GM15510 (cell line): Measurements from ENCODE around the gene POU2AF3.

Experiments used
- POLR2A ChIP-seq: IDR thresholded peaks from 3 replicates; pipeline ENCODE4 v1.6.1; 2011; ENCODE audit warnings: borderline replicate concordance; ENCODE audit not compliant: insufficient read length; ENCODE audit errors: extremely low read depth

POU2AF3 gene

DNA sequence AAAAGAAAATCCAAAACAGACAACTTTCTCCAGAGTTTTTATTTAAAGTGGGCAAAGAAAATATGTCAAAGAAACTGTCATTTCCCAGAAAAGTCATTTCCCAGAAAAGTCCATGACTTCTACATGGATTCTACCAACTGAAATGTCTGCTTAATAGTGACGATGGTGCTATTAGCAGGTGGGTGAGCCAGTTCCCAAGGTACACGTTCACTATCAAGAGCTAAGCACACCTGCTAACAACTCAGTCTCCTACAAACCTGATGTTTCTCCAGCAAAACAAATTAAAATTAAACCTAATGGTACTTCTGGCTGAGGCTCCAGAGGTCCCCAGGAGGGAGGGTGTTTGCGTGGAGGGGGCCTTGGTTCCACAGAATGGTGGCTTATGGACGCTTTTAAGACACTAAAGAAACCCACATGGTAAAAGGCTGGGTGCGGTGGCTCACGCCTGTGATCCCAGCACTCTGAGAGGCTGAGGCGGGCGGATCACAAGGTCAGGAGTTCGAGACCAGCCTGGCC is 53.9 kb downstream of the POU2AF3 start:
- no peak for TF ChIP-seq POLR2A

DNA sequence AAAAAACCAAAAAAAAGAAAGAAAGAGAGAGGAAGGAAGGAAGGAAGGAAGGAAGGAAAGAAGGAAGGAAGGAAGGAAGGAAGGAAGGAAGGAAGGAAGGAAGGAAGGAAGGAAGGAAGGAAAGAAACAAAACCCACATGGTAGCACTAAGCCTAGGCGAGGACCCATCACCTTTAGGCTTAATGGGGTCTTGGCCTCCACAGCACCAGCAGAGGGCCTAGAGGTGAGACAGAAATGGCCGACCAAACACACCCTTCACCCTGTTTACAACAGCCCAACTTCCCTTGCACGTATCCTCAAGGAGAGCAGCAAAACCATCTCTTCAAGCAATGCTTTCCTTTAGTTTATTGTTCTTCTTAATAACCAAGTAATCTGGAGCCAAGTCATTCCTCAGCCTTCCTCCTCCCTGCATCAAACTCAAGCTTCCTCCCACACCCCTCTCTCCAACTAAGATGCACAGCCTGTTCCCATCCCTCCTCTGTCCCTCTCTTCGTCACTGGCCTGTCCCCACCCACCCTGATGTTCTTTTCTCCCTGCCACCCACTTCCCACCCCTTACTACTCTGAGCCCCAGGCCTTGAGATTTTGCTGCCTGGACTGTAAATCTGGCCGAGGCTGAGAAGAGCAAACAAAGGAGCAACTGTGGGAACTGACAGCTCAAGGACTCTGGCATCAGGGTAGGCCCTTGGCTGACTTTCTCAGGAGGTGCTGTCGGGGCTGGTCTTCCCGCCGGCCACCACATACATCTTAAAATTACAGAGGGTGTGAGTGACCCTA is 54.8 kb downstream of the POU2AF3 start:
- TF ChIP-seq POLR2A, result peak; percentile 6

DNA sequence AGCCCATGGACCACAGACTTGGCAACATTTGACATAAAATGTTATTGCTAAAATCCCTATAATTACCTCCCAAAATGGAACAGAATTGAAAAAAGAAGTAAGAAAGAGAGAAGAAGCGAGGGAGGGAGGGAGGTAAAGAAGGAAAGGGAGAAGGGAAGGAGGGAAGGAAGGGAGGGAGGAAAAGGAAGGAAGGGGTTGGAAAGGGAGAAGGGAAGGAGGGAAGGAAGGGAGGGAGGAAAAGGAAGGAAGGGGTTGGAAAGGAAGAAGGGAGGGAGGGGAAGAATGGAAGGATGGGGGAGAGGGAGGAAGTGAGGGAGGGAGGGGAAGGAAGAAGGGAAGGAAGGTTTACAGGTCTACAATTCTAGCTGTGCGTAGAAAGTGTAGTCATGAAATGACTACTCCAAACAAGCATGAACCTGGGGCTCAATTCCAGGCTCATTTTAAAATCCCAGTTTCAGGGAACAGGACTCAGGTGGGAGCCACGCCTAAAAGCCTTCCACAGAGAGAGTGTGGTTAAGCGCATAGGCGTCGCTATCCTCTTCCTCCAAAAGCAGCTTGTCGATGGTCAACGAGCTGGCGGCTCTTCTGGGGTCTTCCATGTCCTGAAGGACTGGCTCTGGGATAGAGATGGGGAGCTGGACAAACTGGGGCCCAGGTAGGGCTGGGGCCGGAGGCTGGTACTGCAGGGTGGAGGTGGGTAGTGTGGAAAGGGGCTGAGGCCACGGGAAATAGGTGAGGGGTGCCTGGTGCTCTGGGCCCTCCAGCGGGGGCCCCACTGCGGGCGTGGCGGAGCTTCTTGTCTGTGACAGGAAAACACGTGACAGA is 55.6 kb downstream of the POU2AF3 start:
- TF ChIP-seq POLR2A, result no peak

DNA sequence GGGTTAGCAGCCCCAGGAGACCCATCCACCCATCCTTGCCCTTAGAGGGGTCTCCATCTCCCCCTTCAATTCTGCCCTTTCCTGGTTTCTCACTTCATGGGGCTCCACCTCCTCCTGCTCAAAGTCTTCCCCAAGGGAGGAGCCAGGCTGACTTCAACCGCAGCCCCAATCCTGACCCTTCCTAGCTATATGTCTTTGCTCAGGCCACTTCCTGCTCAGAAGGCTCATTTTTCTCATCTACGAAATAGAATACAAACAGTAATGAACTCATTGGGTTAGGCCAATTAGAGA is 56.2 kb downstream of the POU2AF3 start:
- TF ChIP-seq POLR2A, result no peak

DNA sequence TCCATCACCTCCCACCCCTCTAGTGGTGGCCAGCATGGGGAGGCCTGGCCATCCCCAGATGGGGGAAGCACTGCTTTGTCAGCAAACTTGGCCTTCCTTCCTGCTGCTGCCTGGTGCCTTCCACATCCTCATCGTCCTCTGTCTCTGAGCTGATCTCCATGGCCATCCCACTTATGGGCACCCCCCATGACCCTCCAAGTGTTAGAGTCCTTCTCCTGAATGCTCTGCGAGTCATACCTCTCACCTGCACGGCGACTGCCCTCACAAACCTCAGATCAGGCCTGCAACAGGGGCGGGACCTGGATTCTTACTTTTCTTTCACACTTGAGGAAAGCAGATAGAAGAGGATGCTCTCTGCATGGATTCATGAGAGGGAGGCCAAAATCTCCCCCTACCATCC is 56.8 kb downstream of the POU2AF3 start:
- TF ChIP-seq POLR2A, result peak; percentile 26

DNA sequence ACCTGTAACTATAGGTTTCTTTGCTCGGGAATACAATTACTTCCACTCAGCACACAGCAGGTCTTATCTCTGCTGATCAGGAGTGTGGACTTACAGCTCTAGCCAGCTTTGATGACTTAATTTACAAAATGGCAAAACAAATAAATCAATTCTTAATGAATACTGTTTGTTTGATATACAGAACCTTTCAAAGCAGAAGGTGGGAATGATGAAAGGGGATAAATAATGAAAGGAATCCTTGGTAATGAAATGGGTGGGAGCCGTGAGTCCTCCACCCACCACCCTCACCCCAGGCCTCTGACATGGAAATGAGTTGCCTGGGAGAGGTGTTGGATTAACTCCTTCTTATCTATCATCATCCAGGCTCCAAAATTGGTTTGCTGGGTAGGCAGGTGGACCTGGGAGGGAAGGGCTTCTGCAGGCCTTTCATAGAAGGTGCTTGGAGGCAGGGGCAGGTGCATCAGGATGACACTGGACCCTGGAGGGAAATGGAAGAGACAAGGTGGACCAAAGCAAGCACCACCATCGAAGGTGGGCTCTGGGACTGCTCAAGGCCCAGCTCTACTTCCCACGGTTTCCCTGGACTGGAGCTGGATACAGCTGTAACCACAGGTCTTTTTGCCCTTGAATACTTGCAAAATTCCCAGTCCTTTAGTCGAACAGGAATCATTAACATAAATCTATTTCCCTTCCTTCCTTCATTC is 57.8 kb downstream of the POU2AF3 start:
- TF ChIP-seq POLR2A, result no peak

DNA sequence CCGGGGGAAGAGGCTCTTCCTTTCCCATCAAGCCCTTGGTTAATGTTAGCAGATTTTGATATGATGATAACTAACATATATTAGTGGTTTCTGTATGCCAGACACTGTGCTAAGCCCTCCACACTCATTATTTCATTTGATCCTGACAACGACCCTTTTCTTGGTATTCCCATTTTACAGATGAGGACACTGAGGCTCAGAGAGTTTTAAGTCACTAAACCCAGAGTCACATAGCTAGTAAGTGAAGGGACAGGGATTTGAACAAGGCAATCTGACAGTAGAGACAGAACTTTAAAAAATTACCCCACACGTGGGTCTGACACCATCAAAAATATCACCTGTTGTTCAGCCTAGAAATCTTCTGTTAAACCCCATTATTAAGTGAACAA is 58.3 kb downstream of the POU2AF3 start:
- no peak for TF ChIP-seq POLR2A

DNA sequence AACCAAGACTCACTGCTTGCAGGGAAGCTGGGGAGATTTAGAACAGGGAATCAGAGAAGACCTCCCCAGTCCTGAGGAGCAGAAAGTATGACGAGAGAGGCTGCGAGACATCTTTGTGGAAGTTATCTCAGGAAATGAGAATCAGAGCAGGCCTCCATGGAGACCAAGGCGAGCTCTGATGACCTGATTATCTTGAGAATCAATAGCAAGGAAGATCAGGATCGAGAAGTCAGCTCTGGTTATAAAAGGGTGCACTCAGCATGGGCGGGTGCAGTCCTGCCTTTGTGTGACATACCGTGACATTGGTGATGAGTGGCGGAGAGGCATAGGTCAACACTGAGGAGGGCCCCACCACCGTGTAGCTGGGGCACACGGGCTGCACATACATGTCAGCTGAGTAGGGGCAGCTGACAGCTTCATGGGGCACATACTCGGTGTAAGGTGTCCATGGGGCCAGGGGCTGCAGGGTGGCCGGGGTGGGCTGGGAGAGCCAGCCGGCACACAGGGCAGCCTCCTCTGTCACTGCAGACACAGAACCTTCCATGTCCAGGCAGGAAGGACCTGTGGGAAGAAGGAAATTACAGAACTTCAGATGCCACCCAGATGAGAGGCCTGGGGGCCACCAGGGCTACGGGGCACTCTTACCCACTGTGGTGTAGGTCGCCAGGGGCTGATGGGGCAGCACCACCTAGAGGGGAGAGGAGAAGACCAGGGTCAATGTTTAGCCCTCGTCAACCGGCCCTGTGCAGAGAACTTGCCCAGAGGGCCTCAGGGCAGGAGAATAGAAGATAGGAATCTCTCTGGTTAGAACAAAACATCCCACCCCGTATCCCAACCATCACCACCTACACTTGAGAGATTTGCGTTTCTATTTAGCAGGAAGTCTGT is 59.0 kb downstream of the POU2AF3 start:
- TF ChIP-seq POLR2A, result peak; percentile 23
